H54 (cell line): ENCODE measurements around the gene ARAF.

Experiments used
- DNase-seq: peaks from one replicate; pipeline ENCODE4 v3.0.0; 2011; ENCODE audit warnings: low spot score, mixed read lengths; ENCODE audit not compliant: insufficient read length
- FAIRE-seq: peaks from 3 replicates; lab custom pipeline; 2011; peaks lifted over from hg19 to GRCh38; lab: Jason Lieb, UNC
- POLR2A ChIP-seq: IDR thresholded peaks from 2 replicates; pipeline ENCODE4 v1.6.1; 2011; ENCODE audit warnings: low read depth, mild to moderate bottlenecking, low read length

The ARAF gene

GRCh38 chrX:47543496-47543895 is 17.5 kb upstream of the ARAF start:
- no peak for FAIRE-seq
- TF ChIP-seq POLR2A = no peak
- DNase-seq = no peak

GRCh38 chrX:47556045-47556623 is 4.9 kb upstream of the ARAF start:
- TF ChIP-seq POLR2A = peak; percentile 66
- no peak for DNase-seq
- no peak for FAIRE-seq

GRCh38 chrX:47558436-47558835 is 2.6 kb upstream of the ARAF start:
- DNase-seq (no peak), FAIRE-seq (no peak)
- TF ChIP-seq POLR2A = no peak

- DNase-seq (no peak), FAIRE-seq (no peak)
- no peak for TF ChIP-seq POLR2A
Measured at GRCh38 chrX:47560179-47560933, 649 bp upstream of the ARAF start.

- TF ChIP-seq POLR2A = no peak
- DNase-seq (no peak), FAIRE-seq (no peak)
Measured at GRCh38 chrX:47561659-47562151, 700 bp downstream of the ARAF start.

- no peak for TF ChIP-seq POLR2A
- FAIRE-seq (no peak), DNase-seq (no peak)
Measured at GRCh38 chrX:47562615-47563243, 1.7 kb downstream of the ARAF start.

GRCh38 chrX:47563801-47564315 is 2.9 kb downstream of the ARAF start:
- FAIRE-seq (no peak), DNase-seq (no peak)
- no peak for TF ChIP-seq POLR2A

GRCh38 chrX:47564438-47565085 is 3.6 kb downstream of the ARAF start:
- FAIRE-seq (no peak), DNase-seq (no peak)
- no peak for TF ChIP-seq POLR2A

GRCh38 chrX:47566841-47567240 is 5.8 kb downstream of the ARAF start:
- DNase-seq (no peak), FAIRE-seq (no peak)
- no peak for TF ChIP-seq POLR2A

- no peak for FAIRE-seq
- DNase-seq = no peak
- no peak for TF ChIP-seq POLR2A
Measured at GRCh38 chrX:47568656-47569295, 7.8 kb downstream of the ARAF start.

- no peak for DNase-seq
- no peak for FAIRE-seq
- TF ChIP-seq POLR2A = no peak
Measured at GRCh38 chrX:47570794-47571193, 9.8 kb downstream of the ARAF start.

- TF ChIP-seq POLR2A = no peak
- DNase-seq (no peak), FAIRE-seq (no peak)
Measured at GRCh38 chrX:47571215-47571614, 10.2 kb downstream of the ARAF start.

GRCh38 chrX:47571896-47572295 is 10.9 kb downstream of the ARAF start:
- no peak for FAIRE-seq
- no peak for TF ChIP-seq POLR2A
- no peak for DNase-seq

- FAIRE-seq = no peak
- no peak for TF ChIP-seq POLR2A
- DNase-seq = no peak
Measured at GRCh38 chrX:47572773-47573340, 11.9 kb downstream of the ARAF start.
